K562 (cell line): ENCODE data around the gene PRR36. TPM values are rescaled to one million over a fixed set of nuclear protein-coding genes. Genes with fewer than 3 reads are reported as not detected.

Experiments used
- ATAC-seq: fragments of 200-7000 bp; cut with Tn5 transposase; 3 replicates; pipeline ENCODE4 v1.9.1; 2020; ENCODE audit warnings: moderate library complexity
- BruUV-seq: library from RNA; stranded (reverse); fragments of 400-500 nt; replicated peaks from 2 replicates; lab custom pipeline; 2021; lab: Mats Ljungman, UMichigan
- CTCF ChIA-PET: fragments of 300-600 bp; formaldehyde crosslinking; extraction: SDS; loops from one replicate; lab custom pipeline; 2021; ENCODE audit warnings: low intra/inter-chr PET ratio; lab: Yijun Ruan, JAX
- POLR2A ChIA-PET: fragments of 300-600, 350-650 bp; sonication (Branson Sonifier 250); formaldehyde crosslinking; extraction: SDS; loops from one replicate; lab custom pipeline; 2021; ENCODE audit warnings: antibody characterized with exemption, inconsistent platforms; lab: Yijun Ruan, JAX
- DNase-seq, 4 experiments: peaks; one replicate each; pipeline versions ENCODE4 v3.0.0 to v3.0.0-alpha.2; 2011 to 2018; ENCODE audit warnings: low spot score in 3 of 4, mixed read lengths in 3 of 4; ENCODE audit errors: extremely low read depth in 1 of 4
- FAIRE-seq: peaks from 2 replicates; lab custom pipeline; 2011; peaks lifted over from hg19 to GRCh38; lab: Jason Lieb, UNC
- H2AFZ ChIP-seq: 2 replicates; pipeline ENCODE4 v1.6.0; 2011; ENCODE audit warnings: low read depth, low read length, control low read depth, inconsistent platforms
- H3K27ac ChIP-seq: fragments of 200-600 bp; 3 replicates; pipeline ENCODE4 v1.8.0; 2011; ENCODE audit warnings: low read depth, mild to moderate bottlenecking, control low read depth, inconsistent platforms, low read length, moderate library complexity, mixed read lengths; ENCODE audit errors: extremely low read depth
- H3K27me3 ChIP-seq, 2 experiments: fragments of 300-600 bp in 1 of 2; 2 replicates in 1 of 2; 3 replicates in 1 of 2; pipeline versions ENCODE4 v1.6.0 to v1.8.0; 2011; ENCODE audit warnings: inconsistent platforms in 2 of 2, low read length in 2 of 2, mild to moderate bottlenecking in 1 of 2, mixed read lengths in 1 of 2, moderate library complexity in 1 of 2; ENCODE audit not compliant: control insufficient read depth in 2 of 2, insufficient read depth in 2 of 2
- H3K36me3 ChIP-seq: fragments of 300-600 bp; 3 replicates; pipeline ENCODE4 v1.8.0; 2011; ENCODE audit warnings: mild to moderate bottlenecking, low read length, inconsistent platforms; ENCODE audit not compliant: control insufficient read depth, insufficient read depth
- H3K4me1 ChIP-seq, 2 experiments: fragments of 200-600 bp in 1 of 2; replicated peaks in 1 of 2; 2 replicates in 1 of 2; 3 replicates in 1 of 2; pipeline versions ENCODE4 v1.5.1 to v1.8.0; 2011; ENCODE audit warnings: inconsistent platforms in 2 of 2, low read length in 2 of 2, mild to moderate bottlenecking in 1 of 2, mixed read lengths in 1 of 2, moderate library complexity in 1 of 2; ENCODE audit not compliant: control insufficient read depth in 2 of 2, insufficient read depth in 2 of 2
- H3K4me2 ChIP-seq: 2 replicates; pipeline ENCODE4 v1.6.1; 2011; ENCODE audit warnings: low read length, control low read depth, inconsistent platforms, mixed read lengths; ENCODE audit not compliant: insufficient read depth
- H3K4me3 ChIP-seq: fragments of 200-600 bp; sonication (generic), shearing (Covaris generic); 2 replicates; pipeline ENCODE4 v1.5.1; 2016; ENCODE audit warnings: control low read depth, inconsistent platforms
- H3K79me2 ChIP-seq: fragments of 200-600 bp; 3 replicates; pipeline ENCODE4 v1.8.0; 2011; ENCODE audit warnings: low read length, inconsistent platforms; ENCODE audit not compliant: control insufficient read depth, insufficient read depth
- H3K9ac ChIP-seq, 2 experiments: 2 replicates each; pipeline versions ENCODE4 v1.6.0 to v1.6.1; 2011; ENCODE audit warnings: low read depth in 2 of 2, low read length in 2 of 2, control low read depth in 1 of 2, inconsistent platforms in 1 of 2, mild to moderate bottlenecking in 1 of 2, mixed read lengths in 1 of 2; ENCODE audit not compliant: insufficient read depth in 1 of 2
- H3K9me1 ChIP-seq: one replicate; pipeline ENCODE4 v1.6.0; 2011; ENCODE audit warnings: inconsistent platforms, mild to moderate bottlenecking, low read length, moderate library complexity; ENCODE audit not compliant: control insufficient read depth, insufficient read depth
- H3K9me3 ChIP-seq: replicated peaks from 2 replicates; pipeline ENCODE4 v1.5.1; 2011; ENCODE audit warnings: low read depth, low read length, inconsistent platforms; ENCODE audit not compliant: control insufficient read depth, insufficient read depth
- H4K20me1 ChIP-seq: replicated peaks from 2 replicates; pipeline ENCODE4 v1.6.1; 2011; ENCODE audit warnings: low read length, inconsistent platforms, mixed read lengths; ENCODE audit not compliant: control insufficient read depth, insufficient read depth
- CBX3 ChIP-seq, 2 experiments: IDR thresholded peaks; 1 replicate in 1 of 2; 2 replicates in 1 of 2; pipeline ENCODE4 v1.6.1; 2012; ENCODE audit warnings: inconsistent platforms in 2 of 2, low read length in 2 of 2, borderline replicate concordance in 1 of 2, control low read depth in 1 of 2
- GTF2E2 ChIP-seq: fragments of 200-800 bp; sonication (Bioruptor generic); IDR thresholded peaks from 2 replicates; pipeline ENCODE4 v1.6.1; 2016; ENCODE audit warnings: missing genetic modification characterization, missing compliant biosample characterization
- ZNF431 ChIP-seq: sonication (generic); formaldehyde crosslinking; IDR thresholded peaks from 2 replicates; pipeline ENCODE4 v1.8.0; 2022; ENCODE audit warnings: mild to moderate bottlenecking, missing genetic modification reagents
- WGBS: fragments of 100-300 bp; shearing (Covaris generic); methylation state at CpG from one replicate; pipeline ENCODE4 v1.1.6; 2016; ENCODE audit warnings: low coverage, mixed read lengths; ENCODE audit not compliant: insufficient coverage; ENCODE audit errors: missing lambda C conversion rate; 5-methylcytosine and 5-hydroxymethylcytosine counted together
- in situ Hi-C: fragments of 300-500 bp; cut with MboI; formaldehyde crosslinking; loops from 4 replicates; pipeline ENCODE4 v1.15.0; 2018; ENCODE audit warnings: inconsistent platforms, mixed read lengths
- intact Hi-C: fragments of 100-400 bp; cut with micrococcal nuclease; formaldehyde crosslinking; loops from 2 replicates; pipeline ENCODE4 v1.14.2; 2022
- polyA plus RNA-seq, 8 experiments: library from polyadenylated mRNA; depleted of rRNA in 4 of 8; stranded (reverse) in 5 of 8; unstranded in 3 of 8; fragments of >200 nt; fragmentation: Nextera tagmentation in 2 of 8; fragmentation: Illumina TruSeq in 1 of 8; extraction: Ambion mirVana in 2 of 8; extraction: Trizol in 1 of 8; gene quantifications; 2 replicates each; pipeline versions ENCODE4 v1.2.1 to v1.2.3, GENCODE V29; 2011 to 2014; ENCODE audit warnings: inconsistent platforms in 1 of 8, missing spikeins in 1 of 8
- total RNA-seq, 7 experiments: library from RNA; depleted of rRNA in 6 of 7; stranded (reverse); fragments of >200 nt in 6 of 7; fragmentation: Illumina TruSeq in 2 of 7; extraction: Trizol in 2 of 7; gene quantifications; 2 replicates each; pipeline versions ENCODE4 v1.2.1 to v1.2.3, GENCODE V29; 2011 to 2021; ENCODE audit warnings: low replicate concordance in 1 of 7
- TF ChIP-seq, protein P1 (sequence below): IDR thresholded peaks from 3 replicates; pipeline ENCODE4 v1.6.1; 2011; ENCODE audit warnings: borderline replicate concordance, mild to moderate bottlenecking; ENCODE audit not compliant: insufficient read length, insufficient read depth

Gene PRR36
- total and polyA plus RNA-seq, 9 of the 15 experiments (the other 6 are each of a cell fraction or from before 2014, with no cell fraction given): 0.05 to 0.42 (median 0.06) TPM; not detected in 6

GRCh38 chr19:7921967-7922835 is 48.0 kb upstream of the PRR36 start (continued):
- TF ChIP-seq, protein P1, sequence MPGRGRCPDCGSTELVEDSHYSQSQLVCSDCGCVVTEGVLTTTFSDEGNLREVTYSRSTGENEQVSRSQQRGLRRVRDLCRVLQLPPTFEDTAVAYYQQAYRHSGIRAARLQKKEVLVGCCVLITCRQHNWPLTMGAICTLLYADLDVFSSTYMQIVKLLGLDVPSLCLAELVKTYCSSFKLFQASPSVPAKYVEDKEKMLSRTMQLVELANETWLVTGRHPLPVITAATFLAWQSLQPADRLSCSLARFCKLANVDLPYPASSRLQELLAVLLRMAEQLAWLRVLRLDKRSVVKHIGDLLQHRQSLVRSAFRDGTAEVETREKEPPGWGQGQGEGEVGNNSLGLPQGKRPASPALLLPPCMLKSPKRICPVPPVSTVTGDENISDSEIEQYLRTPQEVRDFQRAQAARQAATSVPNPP: no peak
- no peak for TF ChIP-seq GTF2E2

- TSS peak; percentile 94 for BruUV-seq
- Histone ChIP-seq H3K79me2 (peaks cover 14% of the 10 kb centered on the region), H2AFZ (peak overlapping the region; percentile 83; the same call in 1 of the 2 replicates), H3K36me3 (peaks cover 19% of the 10 kb centered on the region; the same call in 1 of the 3 replicates), H3K9ac (peak overlapping the region; percentile 72 to 93), H4K20me1 (peaks cover 10% of the 10 kb centered on the region; the same call in 1 of the 2 replicates), H3K4me1 (peaks cover 13 to 80% of the 10 kb centered on the region in 2 experiments), H3K9me1 (no peaks in the 10 kb centered on the region), H3K27me3 (no peaks in the 10 kb centered on the region), H3K27ac (peak overlapping the region; percentile 89), H3K4me2 (peak overlapping the region; percentile 98), H3K9me3 (no peaks in the 10 kb centered on the region), H3K4me3 (peak overlapping the region; percentile 52)
- FAIRE-seq (no peak), DNase-seq (peak in 1 of 4 experiments; percentile 44), ATAC-seq (peak; percentile 1; the same call in 1 of the 3 replicates)
- intact Hi-C loops: loop anchor here (1.0 to 5.0 kb wide), 2 partner anchors 49 to 68 kb away; partner anchors contain the start of gene PRR36
- POLR2A ChIA-PET: interaction anchor here (0.7 to 3.1 kb wide), 8 partner anchors 8 to 83 kb away, joined by 3 to 26 read pairs (median 10); partner anchors contain the start of genes ELAVL1, MAP2K7 and TIMM44
- 16% methylated on average over 17 of the region's 17 CpGs for WGBS
- in situ Hi-C loops: loop anchor here (5.0 kb wide), 1 partner anchor 69 kb away; no protein-coding TSS in a partner anchor
- CTCF ChIA-PET: no interaction called here
- TF ChIP-seq CBX3 (IDR thresholded peaks at IDR 0.05; ENCODE audit: borderline replicate concordance in 1 of 2, low read length in 2 of 2) (no peak; a peak in 1 of 3 replicates), ZNF431 (no peak)
- TF ChIP-seq, protein P1: no peak
These were observed 47.2 kb upstream of the PRR36 start for GRCh38 chr19:7921302-7921966.
